ENCODE measurements around the gene SRC. TPM values are rescaled to one million over a fixed set of nuclear protein-coding genes. Genes with fewer than 3 reads are reported as not detected.

Gene SRC
- total and polyA plus RNA-seq, 3 experiments from 2014 or later, result 1.2 to 2.7 (median 2.4) TPM

Other genes starting within 250 kb of the SRC start
- 100 to 1,000 TPM; 155 to 164 TPM for gene RPN2, start 166.8 kb upstream of the SRC start, total RNA-seq
- 281 TPM for gene RPN2, start 166.8 kb upstream of the SRC start, polyA plus RNA-seq
- gene MROH8, start 166.6 kb upstream of the SRC start, total RNA-seq, result 1 to 10 TPM; 1.6 to 3.0 TPM
- gene MROH8, start 166.6 kb upstream of the SRC start, polyA plus RNA-seq, result 2.6 TPM
- gene GHRH, start 84.3 kb upstream of the SRC start, total RNA-seq, result not detected
- not detected for gene GHRH, start 84.3 kb upstream of the SRC start, polyA plus RNA-seq
- gene MANBAL, start 56.5 kb upstream of the SRC start, total RNA-seq, result 10 to 100 TPM; 17.7 to 18.2 TPM
- gene MANBAL, start 56.5 kb upstream of the SRC start, polyA plus RNA-seq, result 27.5 TPM
- under 1 TPM in 1 of 2 experiments, not detected in 1; 0.33 TPM for gene NNAT, start 175.1 kb downstream of the SRC start, total RNA-seq
- gene NNAT, start 175.1 kb downstream of the SRC start, polyA plus RNA-seq, result not detected
- gene BLCAP, start 181.7 kb downstream of the SRC start, total RNA-seq, result 10 to 100 TPM; 37.5 to 40.9 TPM
- gene BLCAP, start 181.7 kb downstream of the SRC start, polyA plus RNA-seq, result 74.7 TPM

Measured in CD8-positive, alpha-beta memory T cell (primary cell).